Muscle of back (tissue), 11 donors: ENCODE data around the gene ST7. TPM values are rescaled to one million over a fixed set of nuclear protein-coding genes. Genes with fewer than 3 reads are reported as not detected.
"Not testable (repeated sequence)": the region's sequence is repeated elsewhere in the genome, so short reads cannot be mapped to it uniquely, and the experiment has no call there.

Source experiments
- DNase-seq, 3 donors: peaks; one replicate each; pipeline versions ENCODE4 v3.0.0 to v3.0.0-alpha.2; 2013
- polyA plus RNA-seq, 10 donors: library from polyadenylated mRNA; unstranded; fragments of 120-200 nt; gene quantifications; one replicate each; pipeline ENCODE4 v1.2.1, GENCODE V29; 2013; ENCODE audit not compliant: insufficient read length in 10 of 10

Gene ST7
- polyA plus RNA-seq, 10 donors: 13.8 to 23.3 (median 16.7) TPM

- no peak for DNase-seq
Observed at GRCh38 chr7:117025891-117026290, 72.6 kb downstream of the ST7 start.

DNA sequence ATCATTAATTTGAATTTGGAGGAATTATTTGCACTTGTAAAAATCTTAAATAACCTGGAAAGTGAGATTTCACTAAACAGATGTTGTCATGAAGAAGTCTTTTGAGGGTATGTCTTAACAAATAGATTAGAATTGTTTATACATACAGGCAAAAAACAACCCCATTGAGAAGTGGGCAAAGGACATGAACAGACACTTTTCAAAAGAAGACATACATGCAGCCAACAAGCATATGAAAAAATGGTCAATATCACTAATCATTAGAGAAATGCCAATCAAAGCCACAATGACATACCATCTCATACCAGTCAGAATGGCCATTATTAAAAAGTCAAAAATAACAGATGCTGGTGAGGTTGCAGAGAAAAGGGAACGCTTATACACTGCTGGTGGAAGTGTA, 77.0 kb downstream of the ST7 start:
- DNase-seq: not testable (repeated sequence)

GRCh38 chr7:117030793-117031192, 77.5 kb downstream of the ST7 start:
- DNase-seq: not testable (repeated sequence)

GRCh38 chr7:117032810-117033209, 79.5 kb downstream of the ST7 start:
- DNase-seq: no peak

DNA sequence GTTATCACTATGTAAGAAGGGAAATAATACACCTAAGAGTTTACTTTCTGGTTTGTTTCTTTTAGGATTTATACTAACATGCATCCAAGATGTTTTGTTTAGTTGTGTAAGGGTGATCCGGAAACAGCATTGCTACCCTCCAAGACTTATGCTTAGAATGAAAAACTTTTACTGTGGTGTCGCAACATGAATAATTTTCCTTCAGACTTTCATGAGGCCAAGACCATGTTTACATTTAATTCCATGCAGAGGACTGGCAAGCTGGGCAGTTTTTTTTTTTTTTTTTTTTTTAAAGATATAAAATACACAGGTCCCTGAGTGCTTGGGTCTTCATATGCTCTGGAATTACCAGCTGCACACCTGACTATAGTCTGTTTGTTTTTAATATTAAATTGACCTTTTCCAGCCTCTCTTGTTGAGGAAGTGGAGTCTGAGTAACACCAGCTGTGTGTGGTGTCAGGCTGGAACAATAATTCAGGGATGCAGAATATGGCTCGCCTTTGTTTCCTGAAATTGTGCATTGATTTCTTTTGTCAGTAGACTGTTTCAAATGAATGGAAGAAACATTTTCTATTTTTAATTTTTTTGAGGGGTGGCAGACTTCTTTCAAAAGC, 81.7 kb downstream of the ST7 start:
- no peak for DNase-seq

DNA sequence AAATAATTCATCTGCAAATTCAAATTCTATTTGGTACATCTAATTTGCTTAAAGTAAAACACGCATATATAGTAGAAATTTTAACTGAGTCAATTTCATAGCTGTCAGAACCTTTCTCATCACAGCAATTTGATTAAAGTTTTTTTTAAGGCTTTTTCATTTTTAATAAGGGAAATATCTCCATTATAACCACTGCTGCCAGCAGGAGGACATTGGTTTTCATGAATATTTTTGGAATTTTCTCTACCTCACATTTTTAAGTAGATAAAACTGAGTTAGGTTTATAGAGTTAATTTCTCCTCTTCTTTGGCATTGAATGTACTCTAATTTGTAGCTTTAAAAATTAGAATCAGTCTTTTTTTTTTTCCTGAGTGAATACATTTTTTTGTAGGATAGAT, 82.2 kb downstream of the ST7 start:
- no peak for DNase-seq

DNA sequence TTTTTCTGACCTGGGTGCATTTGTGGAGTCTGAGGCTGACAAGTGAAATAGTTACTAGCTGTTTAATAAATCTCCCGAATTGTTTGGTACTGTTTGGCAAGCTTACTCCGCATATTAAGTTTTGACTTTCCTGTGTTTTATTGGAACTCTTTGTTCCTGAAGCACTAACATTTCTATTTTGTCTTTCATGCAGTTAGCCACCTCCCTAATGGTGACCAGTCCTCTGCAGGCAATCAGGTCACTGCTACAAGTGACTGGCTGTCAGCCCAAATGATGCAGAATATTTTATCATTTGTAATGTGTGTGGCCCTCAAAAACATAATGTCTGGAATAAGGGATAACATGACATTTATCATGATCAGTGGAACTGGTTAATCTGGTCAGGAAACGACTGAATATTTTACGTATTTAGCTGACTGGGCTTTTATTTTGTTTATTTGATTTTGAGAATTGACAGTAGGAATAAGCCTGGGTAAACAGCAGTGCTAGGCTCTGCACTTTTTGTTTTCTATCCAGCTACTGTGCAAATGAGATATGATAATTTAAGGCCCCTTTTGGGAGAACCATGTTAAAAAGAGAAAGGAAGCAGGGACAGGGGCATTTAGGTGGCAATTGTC, 82.9 kb downstream of the ST7 start:
- DNase-seq: no peak

DNA sequence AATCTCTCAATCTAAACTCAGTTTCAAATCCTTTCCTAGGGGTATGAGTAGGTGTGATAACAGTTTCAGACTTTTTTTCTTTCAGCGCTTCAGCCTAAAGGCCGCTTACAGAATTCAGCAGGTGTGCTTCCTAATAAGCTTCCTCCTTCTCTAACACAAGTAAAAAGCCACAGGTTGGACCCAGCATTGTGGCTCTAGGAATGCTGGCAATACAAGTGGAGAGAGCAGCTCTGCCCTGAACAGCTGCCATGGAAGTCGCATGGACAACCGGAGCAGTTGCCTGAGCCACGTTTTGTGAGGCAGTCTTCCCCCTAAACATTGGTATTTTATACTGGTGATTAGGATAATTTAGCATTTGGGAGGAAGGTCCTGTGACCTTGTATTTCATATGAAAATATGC, 83.5 kb downstream of the ST7 start:
- DNase-seq: no peak

DNA sequence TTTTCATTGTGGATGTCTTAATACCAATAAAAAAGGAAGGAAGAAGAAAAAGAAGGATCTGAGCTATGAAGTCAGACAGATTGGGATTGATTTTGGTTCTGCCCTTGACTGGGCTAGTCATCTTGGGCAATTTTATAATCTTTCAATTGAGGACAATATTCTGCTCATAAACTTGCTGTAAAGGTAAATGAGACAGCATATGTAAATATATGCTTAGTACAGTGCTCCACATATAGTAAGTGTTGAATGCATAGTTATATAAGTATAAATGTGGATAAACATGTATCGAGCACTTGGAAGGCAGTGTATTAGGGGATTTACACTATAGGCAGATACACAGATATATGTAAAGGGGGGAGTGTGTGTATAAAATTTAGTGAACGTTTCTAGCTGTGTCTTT, 85.1 kb downstream of the ST7 start:
- no peak for DNase-seq

- DNase-seq: no peak
Observed at GRCh38 chr7:117041007-117041406, 87.7 kb downstream of the ST7 start.

- DNase-seq: no peak
Observed at GRCh38 chr7:117041822-117042221, 88.5 kb downstream of the ST7 start.

DNA sequence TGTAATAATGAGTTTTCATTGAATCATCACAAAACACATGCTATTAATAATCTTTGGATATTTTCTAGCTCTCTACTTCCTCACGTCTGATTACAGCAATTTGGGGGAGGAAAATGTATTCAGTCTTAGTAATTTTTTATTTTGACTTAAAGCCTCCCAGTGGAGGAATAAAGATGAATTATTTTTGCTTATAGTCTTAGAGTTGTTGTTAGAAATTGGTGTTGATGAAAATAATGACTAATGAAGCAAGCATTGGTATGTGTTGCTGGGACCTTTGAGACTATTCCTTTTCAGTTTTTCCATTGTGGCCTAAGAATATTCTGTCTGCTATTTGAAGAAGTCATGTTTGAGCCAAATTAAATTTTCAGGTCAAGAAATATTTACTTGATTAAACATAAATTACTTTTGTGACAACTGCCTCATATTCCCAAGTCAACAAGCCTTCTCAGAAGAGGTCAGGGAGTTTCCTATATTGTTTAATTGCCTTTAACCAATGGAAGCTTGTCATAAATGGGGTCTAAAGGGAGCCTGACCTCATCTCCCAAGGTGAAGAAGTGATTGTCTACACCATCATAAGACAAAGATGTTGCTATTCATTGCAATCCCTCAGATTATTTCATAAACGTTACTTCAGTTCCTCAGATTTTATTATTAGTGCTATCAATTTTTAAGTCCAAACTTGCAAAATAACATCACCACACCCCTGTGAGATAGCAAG, 90.0 kb downstream of the ST7 start:
- peak in 2 of 3 donors; percentile 66 to 67 for DNase-seq

DNA sequence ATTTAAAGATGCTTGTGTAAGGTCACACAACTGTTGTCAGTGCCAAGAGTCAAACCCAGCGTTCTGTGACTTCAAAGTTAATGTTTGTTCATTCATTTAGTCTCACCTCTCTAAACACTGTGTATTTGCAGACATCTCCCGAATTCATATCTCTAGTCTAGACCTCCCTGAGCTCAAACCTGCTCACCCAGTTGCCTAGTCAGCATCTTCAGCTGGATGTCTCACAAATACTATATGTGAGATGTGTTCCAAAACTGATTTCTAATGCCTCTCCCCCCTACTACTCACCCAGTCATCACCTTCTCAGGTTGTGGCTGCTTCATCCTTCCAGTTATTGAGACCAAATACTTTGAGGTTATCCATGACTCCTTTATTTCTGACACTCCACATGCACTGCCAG, 91.4 kb downstream of the ST7 start:
- no peak for DNase-seq

DNA sequence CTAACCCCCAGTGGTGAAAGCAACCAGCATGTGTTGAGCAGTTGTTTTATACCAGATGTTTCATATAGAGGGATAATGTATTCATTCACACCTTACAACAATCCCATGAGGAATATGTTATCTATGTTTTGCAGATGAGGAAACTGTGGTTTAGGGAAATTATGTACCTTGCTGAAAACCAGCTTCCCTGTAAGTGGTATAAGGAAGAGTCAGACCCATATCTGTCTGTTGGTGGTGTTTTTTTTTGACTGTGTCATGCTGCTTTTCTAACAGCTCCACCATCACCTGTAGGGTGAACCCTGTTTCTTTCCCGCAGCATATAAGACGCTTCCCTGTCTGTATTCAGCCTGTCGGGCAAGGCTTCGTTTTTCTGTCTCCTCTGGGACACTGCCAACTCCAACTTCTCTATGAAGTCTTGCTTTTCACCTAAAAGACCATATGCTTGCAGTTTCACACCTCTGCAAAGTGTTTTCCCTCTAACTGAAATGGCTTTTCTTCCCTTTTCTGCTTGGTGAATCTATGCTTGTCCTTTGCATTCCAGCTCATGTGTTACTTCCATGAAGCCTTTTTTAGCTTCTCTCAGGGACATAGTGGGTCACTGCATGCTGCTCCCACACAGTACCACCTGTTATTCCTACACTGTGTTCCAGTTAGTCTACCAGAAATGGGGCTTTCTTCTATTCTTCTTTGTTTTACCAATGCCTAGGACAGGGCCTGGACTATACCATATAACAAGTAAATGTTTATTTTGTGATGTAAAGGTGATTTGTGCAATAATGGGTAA, 92.8 kb downstream of the ST7 start:
- DNase-seq: no peak

DNA sequence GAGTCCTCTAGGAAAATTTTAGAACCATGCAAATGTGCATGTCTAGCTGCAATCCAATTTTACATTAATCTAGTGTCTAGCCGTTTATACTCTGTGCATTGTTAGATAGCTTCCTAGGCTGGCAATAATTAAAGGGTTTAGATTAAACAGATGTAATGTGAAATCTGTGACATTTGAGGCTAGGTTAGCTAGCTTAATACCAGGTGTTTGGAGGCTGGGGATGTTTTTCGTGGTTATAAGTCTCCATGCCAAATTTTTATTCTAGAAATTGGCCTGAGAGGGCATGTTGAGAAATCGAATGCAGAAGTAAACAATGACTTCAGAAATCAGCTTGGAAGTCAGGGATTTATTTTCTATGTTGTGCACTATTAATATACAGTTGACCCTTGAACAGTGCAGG, 94.2 kb downstream of the ST7 start:
- DNase-seq: no peak

DNA sequence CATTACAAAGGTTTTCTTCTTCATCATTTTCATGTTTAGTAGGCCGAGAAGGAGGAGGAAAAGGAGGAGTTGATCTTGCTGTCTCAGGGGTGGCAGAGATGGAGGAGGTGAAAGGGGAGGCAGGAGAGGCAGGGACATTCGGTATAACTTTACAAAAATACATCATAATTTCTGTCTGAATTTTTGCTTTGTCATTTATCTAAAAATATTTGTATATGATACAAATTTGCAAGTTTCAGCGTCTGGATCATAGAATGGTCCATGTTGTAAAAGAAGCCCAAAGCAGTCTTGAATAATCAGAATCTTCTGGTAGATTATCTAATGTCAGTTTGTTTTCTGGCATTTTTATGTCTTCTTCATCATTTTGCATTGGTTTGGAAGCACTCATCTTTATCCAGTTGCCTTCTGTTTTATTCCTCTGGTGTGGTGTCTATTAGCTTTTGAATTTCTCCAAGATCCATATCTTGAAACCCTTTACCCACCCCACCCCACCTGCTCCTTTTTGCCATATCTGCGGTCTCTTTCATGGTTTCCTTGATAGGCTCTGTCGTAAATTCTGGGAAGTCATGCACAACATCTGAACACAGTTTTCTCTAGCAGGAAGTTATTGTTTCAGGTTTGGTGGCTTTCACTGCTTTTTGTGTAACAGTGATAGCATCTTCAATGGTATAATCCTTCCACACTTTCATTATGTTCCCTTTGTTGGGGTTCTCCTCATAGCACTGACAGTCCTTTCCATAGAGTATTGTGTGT, 95.0 kb downstream of the ST7 start:
- DNase-seq: no peak

- no peak for DNase-seq
Observed at GRCh38 chr7:117048882-117049281, 95.6 kb downstream of the ST7 start.

- DNase-seq: no peak
Observed at GRCh38 chr7:117051808-117052207, 98.5 kb downstream of the ST7 start.

DNA sequence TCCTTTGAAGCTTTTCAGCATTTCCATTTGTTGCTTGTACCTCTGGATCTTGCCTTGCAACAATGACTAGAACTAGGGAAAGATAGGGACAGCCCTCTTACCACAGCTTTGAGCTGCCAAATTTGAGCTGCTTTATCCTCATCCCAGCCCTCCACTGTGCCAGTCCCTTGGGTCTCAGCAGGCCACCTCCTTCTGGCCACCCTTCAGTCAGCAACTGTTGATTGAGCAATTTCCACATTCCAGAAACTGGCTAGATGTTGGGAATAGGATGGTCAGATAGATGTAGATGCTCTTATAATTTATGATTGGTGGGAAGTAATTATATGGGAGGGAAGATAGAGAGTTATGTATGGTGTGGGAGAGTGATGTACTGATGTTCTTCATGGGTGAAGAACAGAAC, 100.1 kb downstream of the ST7 start:
- no peak for DNase-seq

GRCh38 chr7:117061751-117062150, 108.5 kb downstream of the ST7 start:
- DNase-seq: no peak

GRCh38 chr7:117062300-117062699, 109.0 kb downstream of the ST7 start:
- no peak for DNase-seq

DNA sequence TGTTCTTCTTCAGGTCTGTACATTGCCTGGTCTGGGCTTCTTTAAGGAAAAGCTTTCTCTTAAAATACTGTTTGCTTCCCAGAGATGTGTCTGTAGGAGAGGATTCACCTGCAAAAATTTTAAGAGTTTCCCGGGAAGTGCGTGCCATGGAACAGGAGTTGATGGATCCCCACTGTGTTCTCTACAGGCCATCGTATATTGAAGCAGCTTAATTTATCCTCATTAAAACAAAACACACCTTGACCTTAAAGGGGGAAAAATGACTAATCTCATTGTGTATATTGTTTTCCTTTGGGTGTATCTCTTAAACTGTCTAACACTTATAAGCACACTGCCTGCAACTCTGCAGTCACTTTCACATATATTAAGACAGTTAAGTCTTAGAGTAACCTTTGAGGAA, 111.4 kb downstream of the ST7 start:
- DNase-seq: no peak
